Fibroblast of the aortic adventitia (primary cell): ENCODE measurements around the gene ST8SIA4. TPM values are rescaled to one million over a fixed set of nuclear protein-coding genes. Genes with fewer than 3 reads are reported as not detected.

Experiments
- DNase-seq: peaks from one replicate; pipeline ENCODE4 v3.0.0-alpha.2; 2010; ENCODE audit warnings: low read depth
- H3K4me3 ChIP-seq: 2 replicates; pipeline ENCODE4 v1.5.1; 2011; ENCODE audit warnings: low read depth, mild to moderate bottlenecking, control low read depth, low read length, moderate library complexity
- CTCF ChIP-seq: IDR thresholded peaks from 2 replicates; pipeline ENCODE4 v1.5.1; 2011; ENCODE audit warnings: mild to moderate bottlenecking, low read length, control low read depth, inconsistent platforms; ENCODE audit not compliant: insufficient read depth
- total RNA-seq: library from RNA; depleted of rRNA; stranded (reverse); fragments of >200 nt; gene quantifications from 2 replicates; pipeline ENCODE4 v1.2.3, GENCODE V29; 2012; ENCODE audit warnings: low replicate concordance

Gene ST8SIA4
- total RNA-seq, 1 donor, result 0.54 TPM

- H3K4me3 ChIP-seq, result peak overlapping the region; percentile 61
- no peak for DNase-seq
- no peak for TF ChIP-seq CTCF
Observed at GRCh38 chr5:100902440-100903038, 543 bp downstream of the ST8SIA4 start.

- no peak for DNase-seq
- TF ChIP-seq CTCF, result no peak
- H3K4me3 ChIP-seq, result peak overlapping the region; percentile 4
Observed at GRCh38 chr5:100901821-100902341, 1.2 kb downstream of the ST8SIA4 start.

- no peak for TF ChIP-seq CTCF
- peak; percentile 41 for DNase-seq
- H3K4me3 ChIP-seq, result peak overlapping the region; percentile 68
Observed at GRCh38 chr5:100900796-100901781, 2.0 kb downstream of the ST8SIA4 start.

- no peak for TF ChIP-seq CTCF
- peak overlapping the region; percentile 68 for H3K4me3 ChIP-seq
- peak; percentile 23 for DNase-seq
Observed at GRCh38 chr5:100900142-100900795, 2.8 kb downstream of the ST8SIA4 start.

- no peak overlapping the region for H3K4me3 ChIP-seq
- no peak for TF ChIP-seq CTCF
- DNase-seq, result no peak
Observed at GRCh38 chr5:100899675-100900074, 3.4 kb downstream of the ST8SIA4 start.

GRCh38 chr5:100898504-100899346 is 4.4 kb downstream of the ST8SIA4 start:
- H3K4me3 ChIP-seq, result no peak overlapping the region
- TF ChIP-seq CTCF, result no peak
- DNase-seq, result no peak
